Glutamatergic neuron (in vitro differentiated cells): ENCODE data around the gene PEAK1. TPM values are rescaled to one million over a fixed set of nuclear protein-coding genes. Genes with fewer than 3 reads are reported as not detected.

Source experiments
- DNase-seq: peaks from one replicate; pipeline ENCODE4 v3.0.0; 2022
- H3K27ac Mint-ChIP-seq: one replicate; pipeline ENCODE4 v1.8.0; 2020; ENCODE audit warnings: mild to moderate bottlenecking, mixed read lengths, inconsistent platforms; ENCODE audit not compliant: unreplicated experiment
- H3K27me3 Mint-ChIP-seq: one replicate; pipeline ENCODE4 v1.8.0; 2020; ENCODE audit warnings: mild to moderate bottlenecking, moderate library complexity, mixed read lengths, inconsistent platforms; ENCODE audit not compliant: unreplicated experiment
- H3K36me3 Mint-ChIP-seq: one replicate; pipeline ENCODE4 v1.8.0; 2020; ENCODE audit warnings: mild to moderate bottlenecking, mixed read lengths, inconsistent platforms; ENCODE audit not compliant: unreplicated experiment
- H3K4me1 Mint-ChIP-seq: one replicate; pipeline ENCODE4 v1.8.0; 2020; ENCODE audit warnings: mild to moderate bottlenecking, low read depth, mixed read lengths, inconsistent platforms; ENCODE audit not compliant: unreplicated experiment
- H3K4me3 Mint-ChIP-seq: one replicate; pipeline ENCODE4 v1.8.0; 2020; ENCODE audit warnings: mild to moderate bottlenecking, mixed read lengths, inconsistent platforms; ENCODE audit not compliant: unreplicated experiment
- H3K9me3 Mint-ChIP-seq: one replicate; pipeline ENCODE4 v1.8.0; 2020; ENCODE audit warnings: mild to moderate bottlenecking, moderate library complexity, mixed read lengths, inconsistent platforms; ENCODE audit not compliant: unreplicated experiment
- total RNA-seq: library from RNA; stranded (reverse); fragmentation: NEBNext Ultra II Directional; extraction: Animal tissue kit (Norgen Biotek cat#: 25700); gene quantifications from one replicate; pipeline ENCODE4 v1.2.1, GENCODE V29; 2021; ENCODE audit not compliant: unreplicated experiment
- TF ChIP-seq, protein P1 (sequence below): fragments of 200-600 bp; sonication (generic); IDR thresholded peaks from one replicate; pipeline ENCODE4 v1.5.0; 2021; ENCODE audit not compliant: partially characterized antibody, unreplicated experiment

Gene PEAK1
- total RNA-seq, 1 donor from 2014 or later = 110 TPM

DNA sequence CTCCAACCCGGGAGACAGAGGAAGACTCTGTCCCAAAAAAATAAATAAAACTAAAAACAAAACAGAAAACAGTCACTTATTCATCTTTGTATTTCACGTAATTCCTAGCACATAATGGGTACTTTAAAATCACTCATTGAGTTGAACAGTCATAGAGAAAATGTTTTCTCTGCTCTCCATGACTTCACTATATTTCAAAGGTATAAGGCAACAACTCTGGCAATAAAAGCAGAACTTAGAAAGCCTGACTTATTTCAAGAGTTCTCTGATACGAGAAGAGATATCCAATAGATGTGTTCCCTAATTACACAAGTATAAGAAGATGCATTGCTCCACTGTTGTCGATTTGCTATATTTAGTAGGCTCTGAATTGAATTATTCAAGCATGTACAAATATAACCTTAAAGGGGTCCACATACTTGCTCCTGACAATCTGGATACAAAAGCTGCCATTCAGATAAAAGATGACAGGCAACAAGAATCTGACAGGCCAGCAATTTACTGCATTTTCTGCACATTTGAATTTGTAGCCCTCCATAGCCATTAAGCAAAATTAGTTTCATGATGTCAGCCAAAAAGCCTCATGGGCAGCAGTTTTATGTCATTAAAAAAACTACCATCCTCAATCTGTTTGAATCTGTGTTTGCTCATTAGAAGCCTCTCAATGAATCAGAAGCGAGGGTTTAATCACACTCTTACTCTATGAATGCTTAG lies 47.9 kb downstream of the PEAK1 start:
- Mint-ChIP-seq H3K27ac (no peak overlapping the region), H3K4me1 (no peaks in the 10 kb centered on the region), H3K9me3 (no peaks in the 10 kb centered on the region), H3K27me3 (peaks cover 1% of the 10 kb centered on the region), H3K4me3 (no peak overlapping the region), H3K36me3 (peaks cover 5% of the 10 kb centered on the region)
- TF ChIP-seq, protein P1, sequence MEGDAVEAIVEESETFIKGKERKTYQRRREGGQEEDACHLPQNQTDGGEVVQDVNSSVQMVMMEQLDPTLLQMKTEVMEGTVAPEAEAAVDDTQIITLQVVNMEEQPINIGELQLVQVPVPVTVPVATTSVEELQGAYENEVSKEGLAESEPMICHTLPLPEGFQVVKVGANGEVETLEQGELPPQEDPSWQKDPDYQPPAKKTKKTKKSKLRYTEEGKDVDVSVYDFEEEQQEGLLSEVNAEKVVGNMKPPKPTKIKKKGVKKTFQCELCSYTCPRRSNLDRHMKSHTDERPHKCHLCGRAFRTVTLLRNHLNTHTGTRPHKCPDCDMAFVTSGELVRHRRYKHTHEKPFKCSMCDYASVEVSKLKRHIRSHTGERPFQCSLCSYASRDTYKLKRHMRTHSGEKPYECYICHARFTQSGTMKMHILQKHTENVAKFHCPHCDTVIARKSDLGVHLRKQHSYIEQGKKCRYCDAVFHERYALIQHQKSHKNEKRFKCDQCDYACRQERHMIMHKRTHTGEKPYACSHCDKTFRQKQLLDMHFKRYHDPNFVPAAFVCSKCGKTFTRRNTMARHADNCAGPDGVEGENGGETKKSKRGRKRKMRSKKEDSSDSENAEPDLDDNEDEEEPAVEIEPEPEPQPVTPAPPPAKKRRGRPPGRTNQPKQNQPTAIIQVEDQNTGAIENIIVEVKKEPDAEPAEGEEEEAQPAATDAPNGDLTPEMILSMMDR = no peak
- no peak for DNase-seq

DNA sequence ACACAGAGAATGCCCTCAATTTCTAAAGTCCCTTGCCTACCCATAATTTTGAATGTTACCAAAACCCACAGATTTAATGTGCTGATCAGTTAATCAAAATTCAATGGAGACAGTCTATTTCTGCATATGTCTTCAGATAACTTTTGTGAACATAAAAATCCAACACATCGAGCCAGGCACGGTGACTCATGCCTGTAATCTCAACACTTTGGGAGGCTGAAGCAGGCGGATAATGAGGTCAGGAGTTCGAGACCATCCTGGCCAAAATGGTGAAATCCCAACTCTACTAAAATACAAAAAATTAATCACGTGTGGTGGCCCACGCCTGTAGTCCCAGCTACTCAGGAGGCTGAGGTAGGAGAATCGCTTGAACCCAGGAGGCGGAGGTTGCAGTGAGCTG lies 49.3 kb downstream of the PEAK1 start:
- Mint-ChIP-seq H3K27ac (no peak overlapping the region), H3K9me3 (no peaks in the 10 kb centered on the region), H3K27me3 (peaks cover 1% of the 10 kb centered on the region), H3K36me3 (peaks cover 5% of the 10 kb centered on the region), H3K4me1 (no peaks in the 10 kb centered on the region), H3K4me3 (no peak overlapping the region)
- no peak for DNase-seq
- TF ChIP-seq, protein P1 = no peak

DNA sequence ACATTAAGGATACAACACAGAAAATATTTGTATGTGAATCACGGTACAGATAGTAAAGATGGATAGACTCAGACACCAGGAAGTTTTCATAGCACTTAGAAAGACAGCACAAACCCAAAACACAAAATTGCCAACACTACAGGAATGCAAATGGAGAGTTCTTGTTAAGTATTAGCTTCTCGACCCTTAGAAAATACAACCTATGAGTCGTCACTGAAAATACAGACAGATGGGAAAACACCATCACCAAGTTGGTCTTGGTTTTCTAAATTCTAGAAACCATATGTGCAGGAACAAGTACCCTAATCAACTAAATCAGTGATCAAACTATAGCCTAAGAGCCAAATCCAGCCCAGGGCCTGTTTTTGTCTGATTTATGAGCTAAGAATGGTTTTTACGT lies 50.7 kb downstream of the PEAK1 start:
- H3K4me1 Mint-ChIP-seq = no peaks in the 10 kb centered on the region
- TF ChIP-seq, protein P1 = no peak
- peaks cover 5% of the 10 kb centered on the region for H3K36me3 Mint-ChIP-seq
- no peaks in the 10 kb centered on the region for H3K9me3 Mint-ChIP-seq
- no peak overlapping the region for H3K4me3 Mint-ChIP-seq
- H3K27me3 Mint-ChIP-seq = peaks cover 1% of the 10 kb centered on the region
- H3K27ac Mint-ChIP-seq = no peak overlapping the region
- no peak for DNase-seq

DNA sequence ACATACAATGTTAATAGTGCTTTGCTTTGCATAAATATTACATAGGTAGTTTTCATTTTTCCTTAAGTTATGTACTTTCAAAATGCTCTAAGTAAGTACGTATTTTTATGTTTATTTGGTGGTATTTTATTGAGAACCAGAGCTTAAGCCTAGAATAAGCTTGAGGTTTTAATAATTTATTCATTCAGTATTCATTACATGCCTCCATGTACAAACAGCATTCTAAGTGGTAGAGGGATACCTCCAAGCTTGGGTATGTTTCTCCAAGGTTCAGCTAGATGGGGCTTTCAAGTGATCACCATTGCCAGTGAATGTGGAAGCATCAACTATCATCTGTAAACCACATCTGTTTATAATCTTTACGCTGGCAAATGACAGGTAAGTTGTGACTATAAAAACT lies 52.3 kb downstream of the PEAK1 start:
- H3K4me1 Mint-ChIP-seq = no peaks in the 10 kb centered on the region
- H3K36me3 Mint-ChIP-seq = peaks cover 8% of the 10 kb centered on the region
- no peaks in the 10 kb centered on the region for H3K9me3 Mint-ChIP-seq
- no peak for DNase-seq
- TF ChIP-seq, protein P1 = no peak
- H3K27ac Mint-ChIP-seq = no peak overlapping the region
- H3K27me3 Mint-ChIP-seq = no peaks in the 10 kb centered on the region
- no peak overlapping the region for H3K4me3 Mint-ChIP-seq

DNA sequence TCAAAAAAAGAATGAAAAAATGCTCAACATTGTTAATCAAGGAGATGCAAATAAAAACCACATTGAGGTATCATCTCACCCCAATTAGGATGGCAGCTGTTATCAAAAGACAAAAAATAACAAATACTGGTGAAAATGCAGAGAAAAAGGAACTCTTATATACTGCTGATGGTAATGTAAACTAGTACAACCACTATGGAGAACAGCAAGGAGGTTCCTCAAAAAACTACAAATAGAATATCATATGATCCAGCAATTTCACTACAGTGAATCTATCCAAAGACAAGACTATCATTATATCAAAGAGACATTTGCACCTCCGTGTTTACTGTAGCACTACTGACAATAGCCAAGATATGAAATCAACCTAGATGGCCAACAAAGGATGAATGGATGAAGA lies 58.4 kb downstream of the PEAK1 start:
- Mint-ChIP-seq H3K4me1 (no peaks in the 10 kb centered on the region), H3K36me3 (peaks cover 7% of the 10 kb centered on the region)

More for the DNA sequence above, 58.4 kb downstream of the PEAK1 start:
- Mint-ChIP-seq H3K4me3 (no peak overlapping the region), H3K27ac (no peak overlapping the region), H3K27me3 (peaks cover 1% of the 10 kb centered on the region), H3K9me3 (peaks cover 2% of the 10 kb centered on the region)
- TF ChIP-seq, protein P1 = no peak
- DNase-seq = no peak
